Esophagus muscularis mucosa (tissue), 4 donors: ENCODE results near the gene SLC25A48. TPM values are rescaled to one million over a fixed set of nuclear protein-coding genes. Genes with fewer than 3 reads are reported as not detected.
"Not testable (repeated sequence)": the region's sequence is repeated elsewhere in the genome, so short reads cannot be mapped to it uniquely, and the experiment has no call there.

Experiments
- DNase-seq: peaks from one replicate; pipeline ENCODE4 v3.0.0-alpha.2; 2017; ENCODE audit errors: extremely low spot score
- H3K27ac ChIP-seq, 4 donors: fragments of 200-600 bp; sonication (generic); replicated peaks in 1 of 4; 1 replicate in 3 of 4; 2 replicates in 1 of 4; pipeline ENCODE4 v1.5.1; 2016 to 2019; ENCODE audit warnings: mild to moderate bottlenecking in 1 of 4
- H3K27me3 ChIP-seq, 4 donors: fragments of 200-600 bp; sonication (generic); one replicate each; pipeline versions ENCODE4 v1.5.1 to v1.6.0; 2016 to 2019
- H3K36me3 ChIP-seq, 4 donors: fragments of 200-600 bp; sonication (generic); one replicate each; pipeline ENCODE4 v1.5.1; 2016 to 2019
- H3K4me1 ChIP-seq, 4 donors: fragments of 200-600 bp; sonication (generic); one replicate each; pipeline ENCODE4 v1.5.1; 2016 to 2019
- H3K4me3 ChIP-seq, 4 donors: fragments of 200-600 bp; sonication (generic); 1 replicate in 2 of 4; 2 replicates in 2 of 4; pipeline ENCODE4 v1.5.1; 2016 to 2019; ENCODE audit warnings: mild to moderate bottlenecking in 4 of 4, moderate library complexity in 1 of 4
- H3K9me3 ChIP-seq, 4 donors: fragments of 200-600 bp; sonication (generic); 1 replicate in 3 of 4; 2 replicates in 1 of 4; pipeline ENCODE4 v1.5.1; 2016 to 2019
- EP300 ChIP-seq: sonication (generic); formaldehyde crosslinking; IDR thresholded peaks from one replicate; pipeline ENCODE4 v1.6.1; 2017; ENCODE audit warnings: antibody characterized with exemption
- POLR2A ChIP-seq: fragments of 450-650 bp; IDR thresholded peaks from one replicate; pipeline ENCODE4 v1.6.1; 2017; ENCODE audit warnings: antibody characterized with exemption, moderate library complexity, mild to moderate bottlenecking, low read depth
- POLR2AphosphoS5 ChIP-seq, 2 donors: sonication (generic); formaldehyde crosslinking; IDR thresholded peaks; one replicate each; pipeline ENCODE4 v1.6.1; 2017; ENCODE audit warnings: antibody characterized with exemption in 2 of 2
- WGBS: methylation state at CpG from one replicate; pipeline ENCODE4 v1.1.5; 2018; 5-methylcytosine and 5-hydroxymethylcytosine counted together
- intact Hi-C: fragments of 100-400 bp; cut with DNase I; formaldehyde crosslinking; loops from one replicate; pipeline ENCODE4 v1.15.1; 2023
- total RNA-seq, 4 donors: library from RNA; depleted of rRNA; stranded (reverse); fragments of >200 nt; gene quantifications; one replicate each; pipeline versions ENCODE4 v1.1.0 to v1.2.1, GENCODE V29; 2016
- TF ChIP-seq, protein P1 (sequence below), 3 experiments: fragments of 200-600 bp in 2 of 3; fragments of 450-650 bp in 1 of 3; sonication (generic) in 2 of 3; IDR thresholded peaks; one replicate each; pipeline ENCODE4 v1.5.1; 2017 to 2019; ENCODE audit warnings: antibody characterized with exemption in 3 of 3, mild to moderate bottlenecking in 2 of 3, moderate library complexity in 1 of 3

SLC25A48 gene
- total RNA-seq, 4 donors from 2014 or later = 0.40 to 0.42 TPM; not detected in 2

DNA sequence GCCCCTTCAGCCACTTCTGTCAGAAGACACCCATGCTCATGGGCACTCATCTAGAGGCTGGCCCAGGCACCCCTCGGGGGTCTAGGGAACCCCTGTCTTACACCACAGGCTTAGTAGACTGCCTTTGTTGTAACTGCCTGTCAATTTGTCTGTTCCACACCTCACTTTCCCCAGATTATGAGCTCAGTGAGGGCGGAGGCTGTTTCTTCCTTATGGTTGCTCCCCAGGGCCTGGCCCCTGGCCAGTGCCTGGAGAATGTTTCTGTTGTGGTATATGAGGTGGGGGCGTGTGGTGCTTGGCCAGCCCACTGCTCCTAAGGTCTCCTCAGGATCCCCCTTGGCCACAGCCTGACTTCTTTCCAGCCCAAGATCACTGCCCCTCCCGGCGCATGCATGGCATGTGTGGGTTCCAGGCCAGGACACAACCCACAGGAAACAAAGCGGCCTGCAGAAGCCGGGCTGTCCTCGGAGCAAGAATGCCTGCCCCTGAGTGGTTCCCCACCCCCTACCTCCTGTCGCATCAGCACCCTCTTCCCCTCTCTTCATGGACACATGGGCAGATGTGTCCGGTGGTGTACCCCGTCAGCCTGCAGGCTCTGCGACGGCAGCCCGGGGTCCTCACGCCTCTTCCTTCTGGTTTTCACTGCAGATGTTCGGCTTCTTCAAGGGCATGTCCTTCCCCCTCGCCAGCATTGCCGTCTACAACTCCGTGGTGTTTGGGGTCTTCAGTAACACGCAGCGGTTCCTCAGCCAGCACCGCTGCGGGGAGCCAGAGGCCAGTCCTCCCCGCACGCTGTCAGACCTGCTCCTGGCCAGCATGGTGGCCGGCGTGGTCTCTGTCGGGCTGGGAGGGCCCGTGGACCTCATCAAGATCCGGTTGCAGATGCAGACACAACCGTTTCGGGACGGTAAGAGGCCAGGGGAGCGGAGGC is 17.7 kb downstream of the SLC25A48 start:
- Histone ChIP-seq H3K36me3 (no peaks in the 10 kb centered on the region), H3K9me3 (no peaks in the 10 kb centered on the region), H3K27ac (no peak overlapping the region), H3K4me1 (no peaks in the 10 kb centered on the region), H3K27me3 (no peaks in the 10 kb centered on the region), H3K4me3 (no peak overlapping the region)
- DNase-seq = no peak
- intact Hi-C loops = no loop called here
- TF ChIP-seq POLR2A (no peak), POLR2AphosphoS5 (IDR thresholded peaks at IDR 0.05) (no peak), EP300 (no peak)
- TF ChIP-seq, protein P1, sequence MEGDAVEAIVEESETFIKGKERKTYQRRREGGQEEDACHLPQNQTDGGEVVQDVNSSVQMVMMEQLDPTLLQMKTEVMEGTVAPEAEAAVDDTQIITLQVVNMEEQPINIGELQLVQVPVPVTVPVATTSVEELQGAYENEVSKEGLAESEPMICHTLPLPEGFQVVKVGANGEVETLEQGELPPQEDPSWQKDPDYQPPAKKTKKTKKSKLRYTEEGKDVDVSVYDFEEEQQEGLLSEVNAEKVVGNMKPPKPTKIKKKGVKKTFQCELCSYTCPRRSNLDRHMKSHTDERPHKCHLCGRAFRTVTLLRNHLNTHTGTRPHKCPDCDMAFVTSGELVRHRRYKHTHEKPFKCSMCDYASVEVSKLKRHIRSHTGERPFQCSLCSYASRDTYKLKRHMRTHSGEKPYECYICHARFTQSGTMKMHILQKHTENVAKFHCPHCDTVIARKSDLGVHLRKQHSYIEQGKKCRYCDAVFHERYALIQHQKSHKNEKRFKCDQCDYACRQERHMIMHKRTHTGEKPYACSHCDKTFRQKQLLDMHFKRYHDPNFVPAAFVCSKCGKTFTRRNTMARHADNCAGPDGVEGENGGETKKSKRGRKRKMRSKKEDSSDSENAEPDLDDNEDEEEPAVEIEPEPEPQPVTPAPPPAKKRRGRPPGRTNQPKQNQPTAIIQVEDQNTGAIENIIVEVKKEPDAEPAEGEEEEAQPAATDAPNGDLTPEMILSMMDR (IDR thresholded peaks at IDR 0.05) = no peak
- 85% methylated on average over 20 of the region's 34 CpGs for WGBS

DNA sequence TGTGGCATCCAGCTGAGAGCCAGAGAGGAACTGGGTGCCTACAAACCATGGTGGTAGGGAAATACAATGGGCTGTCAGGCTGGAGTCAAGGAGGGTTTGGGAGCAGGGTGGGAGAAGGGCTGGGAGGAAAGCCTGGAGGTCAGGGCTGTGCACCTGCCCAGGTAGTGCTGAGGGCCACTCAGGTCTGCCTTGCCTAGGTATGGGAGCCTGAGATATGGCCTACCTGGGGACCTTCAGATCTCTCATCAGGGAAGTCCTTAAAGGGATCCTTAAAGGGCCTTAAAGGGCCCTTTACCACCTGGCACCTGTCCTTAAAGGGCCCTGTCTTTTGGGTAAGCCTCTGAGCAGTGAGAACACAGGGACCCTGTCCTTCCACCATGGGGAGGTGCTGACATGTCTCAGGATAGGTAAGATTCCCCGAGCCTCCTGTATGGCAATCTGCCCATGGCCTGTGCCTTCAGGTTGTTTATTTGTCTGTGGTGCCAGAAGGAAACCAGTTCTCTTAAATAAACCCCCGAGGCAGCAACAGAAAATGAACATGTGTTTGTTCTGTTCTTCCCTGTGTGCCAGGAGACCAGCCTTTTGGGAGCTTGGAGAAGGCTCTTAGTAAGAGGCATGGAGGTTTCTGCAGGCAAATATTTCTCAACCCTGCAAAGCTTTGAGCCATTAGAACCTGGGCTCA is 23.3 kb downstream of the SLC25A48 start:
- TF ChIP-seq EP300 (no peak), POLR2AphosphoS5 (IDR thresholded peaks at IDR 0.05) (no peak), POLR2A (no peak)
- TF ChIP-seq, protein P1 (IDR thresholded peaks at IDR 0.05) = no peak
- intact Hi-C loops = no loop called here
- WGBS = 83% methylated on average over 1 of the region's 2 CpGs

DNA sequence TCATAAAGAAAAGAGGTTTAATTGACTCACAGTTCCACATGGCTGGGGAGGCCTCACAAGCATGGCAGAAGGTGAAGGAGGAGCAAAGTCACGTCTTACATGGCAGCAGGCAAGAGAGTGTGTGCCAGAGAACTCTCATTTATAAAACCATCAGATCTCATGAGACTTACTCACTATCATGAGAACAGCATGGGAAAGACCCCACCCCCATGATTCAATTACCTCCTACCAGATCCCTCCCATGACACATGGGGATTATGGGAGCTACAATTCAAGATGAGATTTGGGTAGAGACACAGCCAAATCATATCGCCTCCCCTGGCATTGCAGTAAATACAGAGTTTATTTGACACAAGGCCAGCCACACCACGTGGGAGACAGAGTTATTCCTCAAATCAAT is 24.7 kb downstream of the SLC25A48 start:
- H3K27me3 ChIP-seq, DNase-seq, H3K9me3 ChIP-seq, H3K27ac ChIP-seq, H3K4me1 ChIP-seq, H3K36me3 ChIP-seq, intact Hi-C loops, H3K4me3 ChIP-seq: not testable (repeated sequence)
- 59% methylated on average over 3 of the region's 3 CpGs for WGBS

More for the DNA sequence above, 23.3 kb downstream of the SLC25A48 start:
- Histone ChIP-seq H3K36me3 (no peaks in the 10 kb centered on the region), H3K4me3 (no peak overlapping the region), H3K27me3 (no peaks in the 10 kb centered on the region), H3K9me3 (no peaks in the 10 kb centered on the region), H3K27ac (no peak overlapping the region), H3K4me1 (no peaks in the 10 kb centered on the region)
- DNase-seq = no peak

DNA sequence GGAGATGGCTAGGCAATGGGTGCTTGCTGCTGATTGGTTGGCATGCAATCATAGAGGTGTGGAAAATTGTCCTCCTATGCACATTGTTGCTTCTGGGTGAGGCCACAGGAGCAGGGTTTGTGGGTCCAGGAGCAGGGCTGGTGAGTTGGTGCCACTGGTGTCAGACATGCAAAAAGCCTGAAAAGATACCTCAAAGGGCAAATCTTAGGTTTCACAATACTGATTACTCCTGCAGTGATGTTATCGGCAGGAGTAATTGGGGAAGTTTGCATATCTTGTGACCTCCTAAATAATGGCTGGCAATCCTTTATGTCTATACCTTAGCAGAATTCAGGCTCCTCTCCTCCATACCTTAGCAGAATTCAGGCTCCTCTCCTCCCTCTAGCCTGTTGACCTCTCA is 25.2 kb downstream of the SLC25A48 start:
- WGBS = 73% methylated on average over 1 of the region's 1 CpG
- intact Hi-C loops = no loop called here
- H3K27me3 ChIP-seq = no peaks in the 10 kb centered on the region
- DNase-seq = no peak
- H3K36me3 ChIP-seq = no peaks in the 10 kb centered on the region
- H3K27ac ChIP-seq = no peak overlapping the region
- TF ChIP-seq, protein P1 (IDR thresholded peaks at IDR 0.05) = no peak
- no peak for TF ChIP-seq POLR2AphosphoS5 (IDR thresholded peaks at IDR 0.05)
- TF ChIP-seq EP300 = no peak
- no peak for TF ChIP-seq POLR2A
- no peak overlapping the region for H3K4me3 ChIP-seq
- peaks cover 0 to 5% (median 0%) of the 10 kb centered on the region in 4 donors for H3K9me3 ChIP-seq
- H3K4me1 ChIP-seq = no peaks in the 10 kb centered on the region

DNA sequence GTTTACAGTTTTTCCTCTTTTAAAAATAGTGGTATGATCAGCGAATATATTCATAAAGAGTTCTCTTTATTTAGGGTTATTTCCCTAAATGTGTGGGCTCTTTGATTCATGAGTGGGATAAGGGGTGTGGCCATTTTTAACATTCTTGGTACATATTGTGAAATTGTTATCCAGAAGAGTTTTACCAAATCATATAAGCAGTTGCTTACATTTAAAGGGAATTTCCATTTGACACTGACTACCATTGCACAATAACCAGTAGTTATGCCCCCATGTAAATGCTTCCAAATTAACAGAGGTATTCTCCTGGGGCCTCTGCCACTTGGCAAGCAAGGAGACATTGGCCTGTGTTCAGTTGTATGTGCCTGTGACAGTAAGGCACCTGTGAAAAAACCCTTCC is 27.2 kb downstream of the SLC25A48 start:
- 91% methylated on average over 1 of the region's 1 CpG for WGBS
- DNase-seq = no peak
- H3K4me3 ChIP-seq = no peak overlapping the region
- peaks cover 0 to 7% (median 0%) of the 10 kb centered on the region in 4 donors for H3K4me1 ChIP-seq
- intact Hi-C loops = no loop called here
- H3K36me3 ChIP-seq = no peaks in the 10 kb centered on the region
- H3K27ac ChIP-seq = no peak overlapping the region
- TF ChIP-seq EP300 (no peak), POLR2AphosphoS5 (IDR thresholded peaks at IDR 0.05) (no peak), POLR2A (no peak)
- TF ChIP-seq, protein P1 (IDR thresholded peaks at IDR 0.05) = no peak
- peaks cover 0 to 6% (median 0%) of the 10 kb centered on the region in 4 donors for H3K9me3 ChIP-seq
- no peaks in the 10 kb centered on the region for H3K27me3 ChIP-seq
